H54 (cell line): ENCODE measurements around the gene VPS37C.

Experiments
- DNase-seq: peaks from one replicate; pipeline ENCODE4 v3.0.0; 2011; ENCODE audit warnings: low spot score, mixed read lengths; ENCODE audit not compliant: insufficient read length
- FAIRE-seq: peaks from 3 replicates; lab custom pipeline; 2011; peaks lifted over from hg19 to GRCh38; lab: Jason Lieb, UNC
- POLR2A ChIP-seq: IDR thresholded peaks from 2 replicates; pipeline ENCODE4 v1.6.1; 2011; ENCODE audit warnings: low read depth, mild to moderate bottlenecking, low read length

VPS37C gene

DNA sequence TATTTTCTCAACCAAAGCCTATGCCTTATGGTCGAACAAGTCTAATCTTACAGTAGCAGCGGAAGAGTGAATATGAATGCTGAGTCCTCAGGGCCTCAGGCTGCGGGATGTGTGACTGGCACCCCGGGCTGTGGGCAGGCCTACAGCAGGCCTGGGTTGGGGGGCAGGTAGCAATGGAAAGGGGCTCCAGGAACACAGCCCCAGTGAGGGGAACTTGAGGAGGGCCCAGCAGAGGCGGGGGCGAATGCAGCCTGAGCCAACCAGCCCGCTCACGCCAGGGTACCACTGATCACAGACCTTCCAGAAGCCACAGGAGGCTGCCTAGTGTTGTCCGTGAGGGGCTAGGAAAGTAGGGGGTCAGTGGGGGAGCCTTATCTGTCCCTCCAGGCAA is 70.2 kb downstream of the VPS37C start:
- DNase-seq = no peak
- no peak for TF ChIP-seq POLR2A
- FAIRE-seq = no peak

DNA sequence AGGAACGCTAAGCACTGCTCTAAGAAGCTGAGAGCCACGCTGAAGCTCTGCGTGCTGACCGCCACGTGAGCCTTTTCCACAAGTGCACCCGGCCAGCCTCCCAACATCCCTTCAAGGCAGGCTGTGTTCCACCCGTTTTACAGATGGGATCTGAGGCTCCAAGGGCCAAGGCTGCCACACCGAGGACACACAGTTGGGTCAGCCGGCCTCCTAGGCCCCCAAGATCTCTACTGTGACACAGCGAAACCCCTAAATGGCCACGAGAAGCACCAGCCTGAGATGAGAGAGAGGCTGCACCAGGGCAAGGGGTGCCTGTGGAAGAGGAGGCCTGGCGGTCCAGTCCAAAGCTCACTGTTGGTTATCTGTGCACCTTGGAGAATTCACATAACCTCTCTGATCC is 70.7 kb downstream of the VPS37C start:
- no peak for TF ChIP-seq POLR2A
- DNase-seq (no peak), FAIRE-seq (no peak)

DNA sequence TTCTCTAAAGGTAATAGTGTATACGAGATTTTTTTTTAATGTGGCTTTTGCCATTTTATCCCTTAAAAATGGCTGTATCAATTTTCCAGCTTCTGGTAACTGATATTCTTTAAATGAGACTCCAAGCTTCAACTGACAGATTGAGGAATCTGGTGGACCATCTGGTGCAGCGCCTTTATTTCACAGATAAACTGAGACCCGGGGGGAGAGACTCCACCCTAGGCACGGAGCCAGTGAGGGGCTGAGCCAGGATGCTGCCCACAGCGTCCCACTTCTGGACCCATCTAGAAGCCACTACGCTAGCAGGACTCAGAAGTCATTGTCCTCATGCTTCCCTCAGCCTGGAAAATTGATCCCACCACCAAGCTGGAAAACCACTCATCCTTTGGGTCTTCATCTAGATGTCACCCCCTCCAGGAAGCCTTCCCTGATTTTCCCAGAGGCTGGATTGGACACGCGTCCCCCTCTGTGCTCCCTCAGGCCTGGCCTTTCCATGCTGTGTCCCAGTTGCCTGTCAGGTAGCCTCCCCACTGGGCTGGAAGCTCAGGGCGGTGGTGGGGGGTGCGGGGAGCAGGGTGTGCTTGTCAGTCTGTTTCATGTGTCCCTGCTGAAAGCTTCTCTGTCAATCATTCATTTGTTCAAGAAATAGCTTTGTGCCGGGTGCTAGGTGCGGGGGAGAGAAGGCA is 71.3 kb downstream of the VPS37C start:
- no peak for TF ChIP-seq POLR2A
- FAIRE-seq = no peak
- DNase-seq = no peak

DNA sequence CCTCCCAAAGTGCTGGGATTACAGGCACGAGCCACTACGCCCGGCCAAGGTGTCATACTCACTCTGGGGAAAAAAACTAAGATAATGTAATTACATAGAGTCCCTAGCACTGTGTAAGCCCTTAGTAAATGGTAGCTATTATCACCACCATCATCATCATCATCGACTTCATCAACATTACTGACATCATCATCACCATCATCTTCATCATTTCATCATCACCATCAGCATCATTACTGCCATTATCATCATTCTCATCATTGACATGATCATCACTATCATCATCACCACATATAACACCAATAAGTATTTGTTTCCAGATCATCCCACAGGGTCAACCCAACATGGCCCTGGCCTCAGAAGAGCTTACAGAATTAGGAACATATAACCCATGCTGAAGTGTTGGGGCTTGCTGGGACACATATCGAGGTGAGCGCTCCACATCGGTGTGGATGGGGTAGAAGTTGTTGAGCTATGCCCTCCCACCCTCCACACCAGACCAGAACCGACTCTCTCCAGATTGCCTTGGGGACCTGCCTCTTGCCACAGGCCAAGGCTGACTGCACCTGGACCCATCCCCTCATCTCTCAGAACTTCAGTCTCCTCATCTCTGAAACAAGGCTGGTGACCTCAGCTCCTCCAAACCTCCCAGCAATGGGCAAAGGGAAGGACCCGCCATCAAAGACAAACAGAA is 73.7 kb downstream of the VPS37C start:
- DNase-seq = no peak
- FAIRE-seq = no peak
- TF ChIP-seq POLR2A = no peak

DNA sequence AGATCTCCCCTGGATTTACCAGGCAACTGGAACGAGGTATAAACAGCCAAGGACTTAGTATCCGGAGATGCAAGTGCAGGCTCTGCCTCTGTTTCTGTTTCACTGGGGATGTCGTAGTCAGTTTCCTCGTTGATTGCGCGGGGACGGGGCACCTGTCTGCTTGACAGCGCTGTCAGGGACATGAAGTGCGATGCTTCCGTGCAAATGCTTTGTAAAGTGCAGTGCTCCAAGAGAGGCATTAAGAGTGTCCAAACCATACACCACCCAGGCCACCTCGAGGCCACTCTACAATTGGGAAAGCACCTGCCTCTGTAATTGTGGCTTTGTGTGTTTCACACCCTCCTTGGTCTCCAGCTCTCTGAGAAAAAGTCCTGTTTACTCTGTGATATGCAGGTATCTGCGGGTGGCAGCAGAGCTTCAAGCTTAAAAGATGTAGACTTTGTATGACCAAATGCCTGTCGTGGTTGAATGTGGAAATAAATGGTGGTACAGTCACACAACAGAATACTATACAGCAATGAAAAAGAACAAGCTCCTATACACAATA is 77.6 kb downstream of the VPS37C start:
- DNase-seq (no peak), FAIRE-seq (no peak)
- TF ChIP-seq POLR2A = no peak

DNA sequence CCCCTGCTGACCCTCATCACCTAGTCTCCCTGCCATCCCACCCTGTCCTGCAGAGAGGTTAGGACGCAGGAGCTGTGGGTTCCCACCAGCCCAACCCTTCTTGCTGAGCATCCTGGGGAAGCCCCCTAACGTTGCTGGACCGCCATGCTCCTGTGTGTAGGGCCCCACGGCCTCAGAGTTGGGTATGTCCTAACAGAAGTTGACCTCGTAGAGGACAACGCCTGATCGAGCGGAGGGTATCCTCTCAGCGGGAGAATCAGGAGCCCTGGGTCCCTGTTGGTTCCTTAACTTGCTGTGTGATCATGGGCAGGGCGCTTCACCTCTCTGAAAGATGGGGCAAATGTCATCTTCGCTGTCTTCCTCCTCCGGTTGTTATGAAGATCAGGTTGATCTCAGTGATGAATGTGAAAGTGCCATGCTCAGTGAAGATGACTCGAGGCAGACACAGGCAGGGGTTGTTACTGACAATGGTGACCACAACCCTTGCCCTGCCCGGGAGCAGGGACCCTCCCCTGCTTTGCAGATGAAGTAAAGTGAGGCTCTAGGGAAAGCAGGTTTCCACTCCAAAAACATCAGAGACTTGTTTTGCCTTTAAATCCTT is 78.2 kb downstream of the VPS37C start:
- DNase-seq (no peak), FAIRE-seq (no peak)
- TF ChIP-seq POLR2A = no peak

DNA sequence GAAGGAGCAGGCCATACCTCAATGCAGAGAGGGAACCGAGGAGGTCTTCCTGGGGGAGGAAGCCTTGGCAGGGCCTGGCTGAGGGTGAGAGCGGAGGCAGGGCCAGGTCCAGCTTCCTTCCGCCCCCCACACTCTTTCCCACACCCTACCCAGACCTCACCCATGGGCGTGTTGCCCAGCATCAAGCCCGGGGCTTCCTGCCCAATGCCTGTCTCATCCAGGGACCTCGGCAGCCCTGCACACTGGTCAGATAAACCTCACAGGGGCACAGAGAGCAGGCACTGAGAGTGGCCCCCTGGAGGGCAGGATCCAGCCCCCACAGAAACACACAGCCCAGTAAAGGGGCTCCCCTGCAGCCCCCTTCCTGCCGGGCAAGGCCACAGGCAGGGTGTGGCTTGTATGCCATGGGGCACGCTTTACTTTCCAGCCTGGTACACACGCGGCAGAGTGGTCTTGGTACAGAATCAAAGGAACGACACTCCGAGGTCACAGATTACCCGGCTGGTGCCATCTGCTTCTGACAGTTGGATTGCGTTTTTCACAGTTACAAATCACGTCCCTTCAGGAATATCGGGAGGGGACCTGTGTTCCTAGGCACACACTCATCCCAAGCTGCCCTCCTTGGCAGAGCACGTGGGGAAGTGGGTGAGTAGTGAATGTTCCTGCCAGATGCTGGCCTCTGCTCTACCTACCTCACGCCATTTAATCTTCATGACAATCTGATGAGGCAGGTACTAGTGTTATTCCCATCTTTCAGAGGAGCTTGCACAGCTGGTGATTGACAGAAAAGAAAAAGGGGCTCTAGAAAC is 79.0 kb downstream of the VPS37C start:
- FAIRE-seq = no peak
- TF ChIP-seq POLR2A = no peak
- no peak for DNase-seq

DNA sequence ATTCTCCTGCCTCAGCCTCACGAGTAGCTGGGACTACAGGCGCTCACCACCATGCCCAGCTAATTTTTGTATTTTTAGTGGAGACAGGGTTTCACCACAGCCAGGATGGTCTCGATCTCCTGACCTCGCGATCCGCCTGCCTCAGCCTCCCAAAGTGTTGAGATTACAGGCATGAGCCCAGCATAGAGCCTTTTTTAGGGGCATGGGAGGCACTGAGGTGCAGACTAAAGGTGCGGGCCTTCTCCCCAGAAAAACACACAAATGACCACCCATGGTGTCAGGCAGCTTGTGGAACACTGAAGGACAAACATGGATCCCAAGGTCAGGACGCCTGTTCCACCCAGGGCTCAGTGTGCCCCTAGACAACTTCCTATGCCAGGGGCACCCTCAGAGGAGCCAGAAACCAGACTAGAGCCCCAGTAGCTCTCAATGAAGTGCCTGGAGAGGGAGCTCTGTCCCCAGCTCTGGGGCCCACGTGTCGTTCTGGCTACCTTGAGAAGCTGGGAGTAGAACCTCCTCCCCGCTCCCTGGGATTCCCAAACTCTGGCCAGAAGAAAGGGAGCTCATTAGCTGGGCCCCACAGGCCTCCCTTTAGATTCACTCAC is 80.1 kb downstream of the VPS37C start:
- DNase-seq = no peak
- TF ChIP-seq POLR2A = no peak
- FAIRE-seq = no peak

DNA sequence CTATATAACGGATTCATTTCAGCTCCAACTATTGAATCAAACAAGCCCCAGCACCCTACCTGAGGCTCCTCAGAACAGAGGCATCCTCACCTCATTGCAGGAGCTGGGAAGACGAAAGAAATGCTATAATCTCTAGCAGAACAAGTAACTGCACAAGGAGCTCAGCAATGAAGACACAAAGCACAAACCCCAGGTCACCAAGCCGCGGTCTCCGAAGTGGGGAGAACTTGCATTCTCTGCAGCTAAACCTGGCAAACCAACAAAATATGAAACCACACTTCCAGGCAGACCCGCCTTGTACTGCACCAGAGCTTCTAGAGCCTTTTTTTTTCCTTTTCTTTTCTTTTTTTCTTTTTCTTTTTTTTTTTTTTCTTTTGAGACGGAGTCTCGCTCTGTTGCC is 80.7 kb downstream of the VPS37C start:
- FAIRE-seq (no peak), DNase-seq (no peak)
- no peak for TF ChIP-seq POLR2A
